ENCODE data around the gene DMD. TPM values are rescaled to one million over a fixed set of nuclear protein-coding genes. Genes with fewer than 3 reads are reported as not detected.

DMD gene
- total RNA-seq, 1 experiment from 2014 or later, result 2.2 TPM

DNA sequence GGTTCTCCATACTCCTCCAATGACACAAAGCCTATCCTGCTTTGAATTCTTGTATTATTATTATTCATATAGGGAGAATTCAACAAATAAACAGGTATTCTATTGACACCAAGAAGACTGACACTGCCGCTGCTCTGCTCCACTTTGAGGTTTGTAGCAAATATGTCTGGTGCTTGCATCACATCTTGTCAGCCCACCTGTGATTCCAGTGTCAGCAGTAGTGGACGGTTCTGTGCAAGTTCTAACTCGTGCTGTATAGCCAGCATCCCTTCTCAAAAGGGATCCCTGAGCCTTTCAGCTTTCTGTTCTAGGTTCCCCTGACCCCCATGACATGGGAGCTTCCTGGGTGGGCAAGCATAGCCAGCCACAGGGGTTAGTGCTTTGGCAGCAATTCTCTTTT is 1843.5 kb downstream of the DMD start:
- no peaks in the 10 kb centered on the region for H3K9me3 ChIP-seq (ENCODE audit: control insufficient read depth, insufficient read depth, low read depth, low read length)
- in situ Hi-C loops (cut with HindIII; ENCODE audit: low pct_unique_long_range_greater_than_20kb, low sequenced_read_pairs), result no loop called here
- intact Hi-C loops (cut with micrococcal nuclease; ENCODE audit: unreplicated experiment), result no loop called here
- H3K4me1 ChIP-seq (ENCODE audit: control insufficient read depth, insufficient read depth, low read length), result no peaks in the 10 kb centered on the region
- DNase-seq (ENCODE audit: low read depth, low spot score) (no peak), ATAC-seq (no peak)
- no peak for TF ChIP-seq POLR2AphosphoS5 (IDR thresholded peaks at IDR 0.05; ENCODE audit: low read depth, low read length)
- TF ChIP-seq REST (IDR thresholded peaks at IDR 0.05; ENCODE audit: insufficient read depth in 1 of 2, low read depth in 2 of 2, low read length in 1 of 2), result no peak
- TF ChIP-seq SIN3A (IDR thresholded peaks at IDR 0.05; ENCODE audit: borderline replicate concordance, insufficient read depth, low read depth, low read length), result no peak
- no peak for TF ChIP-seq CTCF (IDR thresholded peaks at IDR 0.05)
- TF ChIP-seq TCF7L2 (IDR thresholded peaks at IDR 0.05; ENCODE audit: low read depth, low read length), result no peak
- POLR2A ChIA-PET, result no interaction called here
- H3K4me3 ChIP-seq (ENCODE audit: low read depth in 2 of 2, low read length in 2 of 2), result no peak overlapping the region
- no peak overlapping the region for H3K27ac ChIP-seq (ENCODE audit: low read length)
- H3K36me3 ChIP-seq (ENCODE audit: control insufficient read depth, insufficient read depth, low read length), result no peaks in the 10 kb centered on the region
- no peaks in the 10 kb centered on the region for H3K27me3 ChIP-seq (ENCODE audit: control insufficient read depth, insufficient read depth, low read length)
- BruUV-seq (replicated peaks), result no TSS peak
- CTCF ChIA-PET, result no interaction called here

DNA sequence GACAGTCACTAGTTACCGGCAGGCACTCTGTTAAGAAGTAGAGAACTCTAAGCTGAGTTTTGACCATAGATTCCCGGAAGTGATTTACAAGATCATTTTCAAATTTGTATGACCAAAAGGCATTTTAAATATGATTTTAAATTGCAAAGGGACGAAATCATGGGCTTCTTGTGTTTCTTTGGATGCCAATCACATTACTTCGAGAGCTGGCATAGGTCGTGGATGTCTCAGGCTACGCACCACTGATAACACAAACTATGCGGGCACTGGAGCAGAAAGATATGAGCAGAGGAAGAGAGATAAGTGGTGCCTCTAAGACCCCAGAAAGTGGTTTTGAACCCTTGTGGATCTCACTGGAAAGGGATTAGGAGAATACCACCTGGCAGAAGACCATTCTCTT is 1845.3 kb downstream of the DMD start:
- no peak overlapping the region for H3K27ac ChIP-seq (ENCODE audit: low read length)
- ChIA-PET CTCF (no interaction called here), POLR2A (no interaction called here)
- in situ Hi-C loops (cut with HindIII; ENCODE audit: low pct_unique_long_range_greater_than_20kb, low sequenced_read_pairs), result no loop called here
- intact Hi-C loops (cut with micrococcal nuclease; ENCODE audit: unreplicated experiment), result no loop called here
- H3K27me3 ChIP-seq (ENCODE audit: control insufficient read depth, insufficient read depth, low read length), result no peaks in the 10 kb centered on the region
- DNase-seq (ENCODE audit: low read depth, low spot score), result no peak
- no peak overlapping the region for H3K4me3 ChIP-seq (ENCODE audit: low read depth in 2 of 2, low read length in 2 of 2)
- no peak for ATAC-seq
- no peaks in the 10 kb centered on the region for H3K36me3 ChIP-seq (ENCODE audit: control insufficient read depth, insufficient read depth, low read length)
- no peaks in the 10 kb centered on the region for H3K4me1 ChIP-seq (ENCODE audit: control insufficient read depth, insufficient read depth, low read length)
- no peaks in the 10 kb centered on the region for H3K9me3 ChIP-seq (ENCODE audit: control insufficient read depth, insufficient read depth, low read depth, low read length)
- no TSS peak for BruUV-seq (replicated peaks)
- TF ChIP-seq CTCF (IDR thresholded peaks at IDR 0.05) (no peak), REST (IDR thresholded peaks at IDR 0.05; ENCODE audit: insufficient read depth in 1 of 2, low read depth in 2 of 2, low read length in 1 of 2) (no peak), POLR2AphosphoS5 (IDR thresholded peaks at IDR 0.05; ENCODE audit: low read depth, low read length) (no peak), TCF7L2 (IDR thresholded peaks at IDR 0.05; ENCODE audit: low read depth, low read length) (no peak), SIN3A (IDR thresholded peaks at IDR 0.05; ENCODE audit: borderline replicate concordance, insufficient read depth, low read depth, low read length) (no peak)

Data from Panc1 (cell line).